CD4-positive, alpha-beta T cell treated with Interleukin-4 for 4 hours (primary cell): ENCODE data around the gene LMNA.
A peak's percentile ranks its signal among the peaks of the same experiment; 100 is the strongest.
"Not testable (repeated sequence)": the region's sequence is repeated elsewhere in the genome, so short reads cannot be mapped to it uniquely, and the experiment has no call there.

Experiments used
- DNase-seq: peaks from one replicate; pipeline ENCODE4 v3.0.0-alpha.2; 2020

Gene LMNA

DNA sequence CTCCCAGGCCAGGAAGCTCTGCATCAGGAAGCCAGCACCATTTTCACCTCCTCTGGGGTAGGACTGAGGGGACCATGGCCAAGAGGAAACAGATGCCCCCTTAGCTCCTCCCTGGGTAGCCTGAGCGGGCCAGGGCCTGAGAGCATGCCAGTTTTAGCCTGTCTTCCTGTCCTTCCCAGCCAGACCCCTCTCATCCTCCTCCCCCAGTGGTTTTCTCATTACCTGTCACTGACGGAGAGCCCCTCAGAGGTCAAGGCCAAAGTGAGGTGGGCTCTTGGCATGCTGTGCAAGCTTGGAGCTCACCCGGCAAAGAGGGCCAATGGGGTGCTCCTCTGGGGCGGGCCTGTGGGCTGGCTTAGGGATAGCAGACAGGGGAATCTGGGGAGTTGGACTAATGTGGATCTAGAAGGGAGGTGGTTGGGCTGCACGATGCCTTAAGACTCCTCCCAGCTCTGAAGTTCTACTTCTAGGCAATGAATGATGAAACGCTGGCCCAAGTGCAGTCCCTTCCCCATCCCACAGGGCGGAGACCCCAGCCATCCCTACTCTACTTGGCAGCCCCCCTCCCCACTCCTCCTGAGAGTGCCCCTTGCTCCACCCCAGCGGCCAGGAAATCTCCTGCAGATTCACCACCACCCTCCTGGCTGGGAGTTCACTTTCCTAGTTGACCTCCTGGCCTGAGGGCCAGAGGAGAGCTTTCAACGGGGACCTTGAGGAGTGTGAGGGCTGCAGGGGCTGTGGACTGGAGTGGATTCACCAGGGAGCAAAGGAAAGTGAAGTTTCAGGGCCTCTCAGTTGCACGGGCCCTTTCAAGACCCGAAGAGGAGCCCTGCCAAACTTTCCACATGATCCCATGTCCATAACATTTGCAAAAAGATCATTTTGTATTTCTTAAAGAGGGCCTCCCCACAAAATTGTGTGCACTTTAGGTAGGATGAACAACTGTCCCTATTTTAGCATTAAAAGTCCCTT lies 9.4 kb upstream of the LMNA start:
- DNase-seq, result no peak

- no peak for DNase-seq
Measured at GRCh38 chr1:156106624-156107488, 7.7 kb upstream of the LMNA start.

DNA sequence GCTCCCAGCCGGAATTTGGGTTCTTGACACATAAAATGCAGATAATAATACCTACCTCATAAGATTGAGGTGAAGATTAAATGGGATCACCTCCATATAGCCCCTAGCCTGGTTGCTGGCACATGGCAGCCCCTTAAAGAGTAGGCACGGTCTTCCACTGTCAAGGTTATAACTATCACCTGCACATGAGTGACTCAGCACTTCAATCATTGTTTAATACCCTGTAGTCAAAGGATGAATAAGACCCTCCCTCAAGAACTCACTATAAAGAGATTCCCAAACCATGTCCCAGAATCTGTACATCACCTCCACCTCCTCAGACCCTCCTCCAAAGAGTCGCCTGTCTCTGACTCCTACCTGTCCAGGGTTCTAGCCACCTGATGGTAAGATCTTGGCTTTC lies 6.5 kb upstream of the LMNA start:
- no peak for DNase-seq

- no peak for DNase-seq
Measured at GRCh38 chr1:156108664-156109241, 5.8 kb upstream of the LMNA start.

- no peak for DNase-seq
Measured at GRCh38 chr1:156110252-156110651, 4.3 kb upstream of the LMNA start.

GRCh38 chr1:156111355-156111962 lies 3.1 kb upstream of the LMNA start:
- no peak for DNase-seq

DNA sequence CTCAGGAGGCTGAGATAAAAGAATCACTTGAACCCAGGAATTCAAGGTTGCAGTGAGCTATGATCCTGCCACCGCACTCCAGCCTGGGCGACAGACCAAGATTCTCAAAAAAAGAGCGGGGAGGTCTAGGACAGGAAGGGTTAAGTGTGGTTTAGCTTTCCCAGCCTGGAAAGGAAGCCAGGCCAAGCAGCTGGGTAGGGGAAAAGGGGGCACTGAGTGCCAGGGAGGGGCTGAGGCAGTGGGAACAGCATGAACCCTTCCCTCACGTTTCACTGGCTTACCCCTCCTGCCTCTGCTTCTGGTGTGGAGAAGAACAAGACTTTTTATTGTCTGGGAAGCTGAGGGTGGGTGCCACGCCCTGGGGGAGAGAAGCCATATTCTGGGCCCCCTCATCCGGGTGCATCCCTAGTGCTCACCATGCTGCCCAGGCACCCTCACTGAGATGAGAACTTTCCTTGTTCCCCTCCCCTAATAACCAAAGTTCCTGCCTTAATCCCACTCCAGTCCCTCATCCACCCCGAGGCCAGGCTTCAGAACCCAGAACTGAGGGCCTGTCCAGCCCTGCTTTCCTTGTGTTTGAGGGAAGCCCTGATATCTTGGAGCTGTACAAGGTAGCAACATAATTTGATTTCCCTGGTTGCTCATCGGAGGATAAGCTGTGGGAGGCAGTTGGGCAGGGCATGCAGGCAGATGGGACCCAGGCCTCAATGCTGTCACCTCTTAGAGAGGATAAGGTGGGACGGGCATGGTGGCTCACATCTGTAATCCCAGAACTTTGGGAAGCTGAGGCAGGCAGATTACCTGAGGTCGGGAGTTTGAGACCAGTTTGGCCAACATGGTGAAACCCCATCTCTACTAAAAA lies 2.0 kb upstream of the LMNA start:
- no peak for DNase-seq

- DNase-seq, result no peak
Measured at GRCh38 chr1:156113282-156113950, 1.1 kb upstream of the LMNA start.

GRCh38 chr1:156114919-156115513 lies 505 bp downstream of the LMNA start:
- DNase-seq, result no peak

GRCh38 chr1:156115514-156116374 lies 1.2 kb downstream of the LMNA start:
- DNase-seq, result no peak

DNA sequence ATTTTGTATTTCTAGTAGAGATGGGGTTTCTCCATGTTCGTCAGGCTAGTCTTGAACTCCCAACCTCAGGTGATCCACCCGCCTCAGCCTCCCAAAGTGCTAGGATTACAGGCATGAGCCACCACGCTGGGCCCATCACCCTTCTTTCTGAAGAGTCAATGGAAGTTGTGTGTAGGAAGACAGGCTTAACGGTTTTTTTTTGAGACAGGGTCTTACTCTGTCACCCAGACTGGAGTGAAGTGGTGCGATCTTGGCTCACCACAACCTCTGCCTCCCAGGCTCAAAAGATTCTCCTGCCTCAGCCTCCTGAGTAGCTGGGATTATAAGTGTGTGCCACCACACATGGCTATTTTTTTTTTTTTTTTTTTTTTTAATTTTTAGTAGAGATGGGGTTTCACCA lies 2.2 kb downstream of the LMNA start:
- not testable (repeated sequence) for DNase-seq

GRCh38 chr1:156117414-156118176 lies 3.1 kb downstream of the LMNA start:
- DNase-seq, result no peak

DNA sequence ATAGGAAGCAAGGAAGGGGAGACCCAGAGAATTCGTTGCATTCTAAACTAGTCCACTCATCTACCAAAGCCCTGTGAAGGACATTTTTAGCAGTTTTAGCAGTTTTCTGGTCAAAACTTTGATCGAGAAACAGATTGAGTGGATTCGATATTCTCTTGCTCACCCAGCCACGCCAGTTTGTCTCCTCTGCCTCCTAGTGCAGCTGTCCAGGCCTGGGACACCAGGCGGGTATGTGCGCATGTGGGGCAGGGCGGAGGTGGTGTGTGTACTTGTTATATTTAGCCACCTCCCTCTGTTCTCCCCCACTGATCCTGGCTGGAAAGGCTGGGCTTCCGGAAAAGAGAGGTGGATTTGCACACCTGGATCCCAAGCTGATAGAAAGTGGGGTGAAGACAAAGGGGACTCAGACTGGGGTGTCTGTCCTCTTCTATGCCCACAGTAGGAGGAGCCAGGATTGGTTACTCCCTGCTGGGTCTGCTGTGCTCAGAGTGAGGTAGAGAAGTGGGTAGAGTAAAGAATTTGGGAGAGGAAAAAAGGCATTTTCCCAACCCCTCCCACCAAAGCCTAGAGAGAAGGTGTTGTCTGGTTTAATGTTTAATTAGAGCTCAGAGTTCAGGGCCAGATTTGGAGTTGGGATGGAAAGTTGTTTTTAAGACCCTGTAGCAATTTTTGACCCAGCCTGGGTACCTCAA lies 3.8 kb downstream of the LMNA start:
- no peak for DNase-seq

GRCh38 chr1:156119503-156120209 lies 5.1 kb downstream of the LMNA start:
- peak; percentile 59 for DNase-seq

GRCh38 chr1:156120318-156120717 lies 5.8 kb downstream of the LMNA start:
- DNase-seq, result no peak

- not testable (repeated sequence) for DNase-seq
Measured at GRCh38 chr1:156121005-156121404, 6.5 kb downstream of the LMNA start.

- DNase-seq, result no peak
Measured at GRCh38 chr1:156121457-156121856, 6.9 kb downstream of the LMNA start.

DNA sequence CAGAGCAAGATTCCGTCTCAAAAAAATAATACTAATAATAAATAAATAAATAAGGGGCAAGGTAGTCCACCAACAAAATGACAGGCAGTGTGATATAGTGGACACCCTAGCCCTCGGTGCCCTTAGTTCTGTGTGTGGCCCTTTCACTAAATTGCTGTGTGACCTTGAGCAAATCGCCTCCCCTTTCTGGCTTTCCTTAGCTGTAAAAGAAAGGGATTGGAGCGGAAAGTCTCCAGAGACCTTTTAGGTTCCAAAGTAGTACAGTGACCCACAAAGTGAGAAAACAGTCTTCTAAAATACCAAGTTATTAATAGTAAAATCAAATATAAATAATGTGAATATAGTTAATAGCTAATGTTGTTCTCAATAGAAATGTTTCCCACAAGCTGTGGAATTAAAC lies 7.6 kb downstream of the LMNA start:
- DNase-seq, result no peak
